A673 (cell line): Measurements from ENCODE around the gene INSYN1.

ENCODE experiments used
- EZH2 ChIP-seq: fragments of 200-600 bp; sonication (generic); IDR thresholded peaks from 2 replicates; pipeline ENCODE4 v1.6.1; 2017; ENCODE audit warnings: borderline replicate concordance, low read depth, mild to moderate bottlenecking, mixed read lengths, antibody characterized with exemption, low read length; ENCODE audit not compliant: poor library complexity, severe bottlenecking
- TF ChIP-seq, protein P1 (sequence below): fragments of 300-800, 200-600 bp; sonication (generic); conservative IDR thresholded peaks from 2 replicates; pipeline ENCODE4 v1.5.1; 2017; ENCODE audit warnings: low read depth, mild to moderate bottlenecking, antibody characterized with exemption, low read length, moderate library complexity, mixed read lengths

DNA sequence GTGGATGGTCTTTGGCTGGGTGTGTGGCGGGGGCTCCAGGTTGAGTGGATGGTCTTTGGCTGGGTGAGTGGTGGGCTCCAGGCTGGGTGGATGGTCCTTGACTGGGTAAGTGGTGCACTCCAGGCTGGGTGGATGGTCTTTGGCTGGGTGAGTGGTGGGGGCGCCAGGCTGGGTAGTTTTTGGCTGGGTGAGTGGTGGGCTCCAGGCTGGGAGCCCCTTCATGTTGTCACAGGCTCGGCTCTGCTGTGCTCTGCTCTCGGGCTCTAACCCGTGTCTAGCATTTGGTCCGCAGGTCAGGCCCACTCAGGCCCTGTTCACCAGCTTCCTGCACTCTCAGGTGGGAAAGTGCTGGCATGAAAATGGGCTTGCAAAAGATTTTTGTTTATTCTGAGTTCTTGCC lies 43.9 kb downstream of the INSYN1 start:
- TF ChIP-seq, protein P1, sequence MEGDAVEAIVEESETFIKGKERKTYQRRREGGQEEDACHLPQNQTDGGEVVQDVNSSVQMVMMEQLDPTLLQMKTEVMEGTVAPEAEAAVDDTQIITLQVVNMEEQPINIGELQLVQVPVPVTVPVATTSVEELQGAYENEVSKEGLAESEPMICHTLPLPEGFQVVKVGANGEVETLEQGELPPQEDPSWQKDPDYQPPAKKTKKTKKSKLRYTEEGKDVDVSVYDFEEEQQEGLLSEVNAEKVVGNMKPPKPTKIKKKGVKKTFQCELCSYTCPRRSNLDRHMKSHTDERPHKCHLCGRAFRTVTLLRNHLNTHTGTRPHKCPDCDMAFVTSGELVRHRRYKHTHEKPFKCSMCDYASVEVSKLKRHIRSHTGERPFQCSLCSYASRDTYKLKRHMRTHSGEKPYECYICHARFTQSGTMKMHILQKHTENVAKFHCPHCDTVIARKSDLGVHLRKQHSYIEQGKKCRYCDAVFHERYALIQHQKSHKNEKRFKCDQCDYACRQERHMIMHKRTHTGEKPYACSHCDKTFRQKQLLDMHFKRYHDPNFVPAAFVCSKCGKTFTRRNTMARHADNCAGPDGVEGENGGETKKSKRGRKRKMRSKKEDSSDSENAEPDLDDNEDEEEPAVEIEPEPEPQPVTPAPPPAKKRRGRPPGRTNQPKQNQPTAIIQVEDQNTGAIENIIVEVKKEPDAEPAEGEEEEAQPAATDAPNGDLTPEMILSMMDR, result no peak
- no peak for TF ChIP-seq EZH2
